GM12873 (cell line): ENCODE measurements around the gene SLC31A1.

ENCODE experiments used
- CTCF ChIP-seq: IDR thresholded peaks from 2 replicates; pipeline ENCODE4 v1.5.1; 2012; ENCODE audit warnings: low read depth, mild to moderate bottlenecking, moderate library complexity, low read length, control low read depth; ENCODE audit not compliant: insufficient read depth; ENCODE audit errors: missing control alignments

SLC31A1 gene

DNA sequence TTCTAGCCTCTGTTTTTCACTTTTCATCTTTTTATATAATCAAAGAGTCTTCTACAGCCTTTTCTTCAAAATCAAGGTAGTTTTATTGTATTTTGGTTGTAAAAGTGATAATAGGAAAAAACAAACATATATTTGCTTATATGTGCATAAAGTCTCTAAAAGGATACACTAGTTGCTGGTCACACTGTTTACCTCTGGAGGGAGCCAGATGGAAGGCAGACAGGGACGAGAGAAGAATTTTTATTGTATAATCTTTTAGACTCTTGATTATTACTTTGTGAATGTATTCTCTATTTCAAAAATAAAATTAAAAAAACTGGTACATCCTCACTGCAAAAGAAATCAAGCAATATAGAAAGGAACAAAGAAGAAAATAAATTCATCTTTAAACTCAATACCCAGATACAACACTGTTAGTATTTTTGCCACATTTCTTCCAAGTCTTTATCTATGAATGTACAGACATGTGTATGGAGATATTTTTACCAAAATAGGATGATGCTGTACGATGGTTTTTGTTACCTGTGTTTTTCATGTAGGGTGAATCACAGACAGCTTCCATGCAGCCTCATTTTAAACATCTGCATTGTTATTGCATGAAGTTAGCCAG is 88.0 kb downstream of the SLC31A1 start:
- peak; percentile 57 for TF ChIP-seq CTCF

DNA sequence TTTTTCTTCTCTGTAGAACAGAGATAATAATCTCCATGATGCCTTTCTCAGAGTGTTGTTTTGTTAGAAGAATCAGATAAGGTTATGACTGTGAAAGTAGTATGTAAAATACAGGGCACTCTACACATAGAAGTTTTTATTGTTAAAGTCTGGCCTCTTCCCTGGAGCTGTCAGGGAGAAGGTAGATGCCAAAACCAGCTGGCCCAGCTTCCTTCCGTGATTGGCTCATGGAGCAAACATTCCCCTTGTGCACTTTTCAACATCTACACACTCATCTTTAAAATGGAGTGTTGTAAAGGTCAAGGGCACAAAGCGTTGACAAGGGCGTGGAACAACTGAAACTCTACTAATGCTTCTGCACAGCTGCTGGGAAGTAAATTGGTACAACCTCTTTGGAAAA is 89.2 kb downstream of the SLC31A1 start:
- TF ChIP-seq CTCF = no peak

- no peak for TF ChIP-seq CTCF
Observed at GRCh38 chr9:113311961-113312360, 90.6 kb downstream of the SLC31A1 start.

DNA sequence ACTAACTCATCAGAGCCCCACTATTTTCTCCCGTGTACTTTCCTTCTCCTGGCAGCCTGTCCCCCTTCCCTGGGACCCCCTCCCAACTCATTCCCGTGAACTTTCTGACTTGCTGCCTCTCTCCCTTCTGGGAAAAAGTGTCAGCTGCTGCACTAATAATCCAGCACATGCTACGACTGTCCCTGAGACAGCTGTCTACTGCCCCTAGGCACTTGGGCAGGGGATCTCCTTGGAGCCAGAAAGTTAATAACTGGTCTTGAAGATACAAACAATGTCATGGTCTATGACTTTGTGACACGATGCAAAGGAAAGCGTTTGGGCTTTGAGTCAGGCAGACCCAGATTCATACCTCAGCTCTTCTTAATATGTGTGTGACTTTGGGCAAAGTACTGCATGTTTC is 91.9 kb downstream of the SLC31A1 start:
- TF ChIP-seq CTCF = no peak
